Hepatocyte (in vitro differentiated cells): ENCODE data around the gene ARFRP1. TPM values are rescaled to one million over a fixed set of nuclear protein-coding genes. Genes with fewer than 3 reads are reported as not detected.
"Not testable (repeated sequence)": the region's sequence is repeated elsewhere in the genome, so short reads cannot be mapped to it uniquely, and the experiment has no call there.

Source experiments
- DNase-seq: peaks from one replicate; pipeline ENCODE4 v3.0.0-alpha.2; 2016; ENCODE audit warnings: low spot score
- H2AFZ ChIP-seq: fragments of 200-600 bp; sonication (generic); 2 replicates; pipeline ENCODE4 v1.6.0; 2016; ENCODE audit warnings: antibody characterized with exemption, mild to moderate bottlenecking
- H3K27ac ChIP-seq: fragments of 200-600 bp; sonication (generic); 2 replicates; pipeline ENCODE4 v1.5.1; 2016; ENCODE audit warnings: mild to moderate bottlenecking
- H3K27me3 ChIP-seq: fragments of 200-600 bp; sonication (generic); 2 replicates; pipeline ENCODE4 v1.6.1; 2016
- H3K36me3 ChIP-seq: fragments of 200-600 bp; sonication (generic); replicated peaks from 2 replicates; pipeline ENCODE4 v1.5.1; 2016; ENCODE audit warnings: low read depth; ENCODE audit not compliant: insufficient read depth
- H3K4me1 ChIP-seq: fragments of 200-600 bp; sonication (generic); 2 replicates; pipeline ENCODE4 v1.5.1; 2016; ENCODE audit warnings: mild to moderate bottlenecking, moderate library complexity; ENCODE audit not compliant: insufficient read depth
- H3K4me2 ChIP-seq: fragments of 200-600 bp; sonication (generic); 2 replicates; pipeline ENCODE4 v1.6.0; 2016
- H3K4me3 ChIP-seq: fragments of 200-600 bp; sonication (generic); 2 replicates; pipeline ENCODE4 v1.5.1; 2016; ENCODE audit warnings: mild to moderate bottlenecking
- H3K79me2 ChIP-seq: fragments of 200-600 bp; sonication (generic); 2 replicates; pipeline ENCODE4 v1.6.0; 2017; ENCODE audit warnings: mild to moderate bottlenecking
- H3K9me2 ChIP-seq: fragments of 200-600 bp; sonication (generic); replicated peaks from 2 replicates; pipeline ENCODE4 v1.6.0; 2017; ENCODE audit warnings: mild to moderate bottlenecking; ENCODE audit not compliant: insufficient read depth
- H3K9me3 ChIP-seq: fragments of 200-600 bp; sonication (generic); 2 replicates; pipeline ENCODE4 v1.5.1; 2016; ENCODE audit warnings: low read depth, mild to moderate bottlenecking
- H4K20me1 ChIP-seq: fragments of 200-600 bp; sonication (generic); 2 replicates; pipeline ENCODE4 v1.6.0; 2016; ENCODE audit warnings: mild to moderate bottlenecking; ENCODE audit not compliant: insufficient read depth, poor library complexity, severe bottlenecking
- EZH2 ChIP-seq: fragments of 200-600 bp; sonication (generic); IDR thresholded peaks from 2 replicates; pipeline ENCODE4 v1.6.1; 2016; ENCODE audit warnings: antibody characterized with exemption, mild to moderate bottlenecking, borderline replicate concordance
- EZH2phosphoT487 ChIP-seq: fragments of 200-600 bp; sonication (generic); IDR thresholded peaks from one replicate; pipeline ENCODE4 v1.6.1; 2018; ENCODE audit warnings: antibody characterized with exemption, mild to moderate bottlenecking, low read depth, moderate library complexity; ENCODE audit not compliant: unreplicated experiment, severe bottlenecking
- WGBS: methylation state at CpG from one replicate; pipeline ENCODE4 v1.1.6; 2016; ENCODE audit warnings: low lambda C conversion rate; ENCODE audit errors: missing lambda C conversion rate; 5-methylcytosine and 5-hydroxymethylcytosine counted together
- polyA plus RNA-seq: library from polyadenylated mRNA; unstranded; fragments of >200 nt; fragmentation: Nextera tagmentation; extraction: Ambion mirVana; gene quantifications from 2 replicates; pipeline ENCODE4 v1.2.1, GENCODE V29; 2016
- total RNA-seq: library from RNA; depleted of rRNA; stranded (reverse); fragments of >200 nt; gene quantifications from 2 replicates; pipeline ENCODE4 v1.2.3, GENCODE V29; 2014
- TF ChIP-seq, protein P1 (sequence below): fragments of 200-600 bp; sonication (generic); IDR thresholded peaks from 2 replicates; pipeline ENCODE4 v1.5.1; 2016; ENCODE audit warnings: antibody characterized with exemption, mild to moderate bottlenecking; ENCODE audit not compliant: poor library complexity

The ARFRP1 gene
- total and polyA plus RNA-seq, 2 experiments from 2014 or later: 31.5 to 38.0 TPM

DNA sequence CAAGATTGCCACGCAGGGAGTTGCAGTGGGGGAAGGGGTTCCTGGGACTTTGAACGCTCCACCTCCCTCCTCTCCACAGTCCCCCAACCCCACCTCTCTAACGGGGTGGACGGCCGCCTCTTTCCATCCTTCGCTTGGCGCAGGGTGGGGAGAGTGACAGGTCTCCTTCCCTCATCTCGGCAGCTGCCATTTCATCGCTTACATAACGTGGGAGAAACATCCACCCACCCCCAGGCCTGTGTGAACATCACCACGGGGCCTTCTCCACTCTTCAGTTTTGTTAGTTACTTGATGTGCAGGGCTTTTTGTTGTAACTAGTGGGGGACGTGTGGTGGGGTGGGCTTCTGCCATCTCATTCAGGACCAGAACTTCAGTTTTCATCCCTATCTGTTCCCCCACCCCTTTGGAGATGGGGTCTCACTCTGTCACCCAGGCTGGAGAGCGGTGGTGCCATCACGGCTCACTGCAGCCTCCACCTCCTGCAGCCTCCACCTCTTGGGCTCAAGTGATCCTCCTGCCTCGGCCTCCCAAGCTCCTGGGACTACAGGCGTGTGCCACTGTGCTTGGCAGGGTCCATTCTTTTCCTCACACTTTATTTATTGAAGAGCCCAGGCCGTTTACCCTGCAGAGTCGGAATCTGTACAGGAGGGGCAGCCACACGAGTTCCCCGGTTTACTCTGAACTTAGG is 32.0 kb downstream of the ARFRP1 start:
- WGBS: 96% methylated on average over 20 of the region's 20 CpGs
- no peak overlapping the region for H2AFZ ChIP-seq

DNA sequence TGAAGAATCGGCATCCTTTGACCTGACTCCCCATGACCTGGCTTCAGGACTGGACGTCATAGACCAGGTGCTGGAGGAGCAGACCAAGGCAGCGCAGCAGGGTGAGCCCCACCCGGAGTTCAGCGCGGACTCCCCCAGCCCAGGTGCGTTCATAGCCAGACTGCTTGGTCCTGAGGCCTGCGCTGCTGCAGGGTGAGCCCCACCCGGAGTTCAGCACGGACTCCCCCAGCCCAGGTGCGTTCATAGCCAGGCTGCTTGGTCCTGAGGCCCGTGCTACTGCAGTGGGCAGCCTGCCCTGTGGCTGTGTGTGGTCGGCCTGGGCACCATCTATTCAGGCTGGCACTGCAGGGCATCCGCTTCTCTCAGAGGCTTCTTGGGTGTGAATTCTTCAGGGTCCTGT is 33.8 kb downstream of the ARFRP1 start:
- Histone ChIP-seq H3K36me3 (no peaks in the 10 kb centered on the region), H3K4me3 (no peak overlapping the region), H3K4me1 (no peaks in the 10 kb centered on the region), H4K20me1 (no peaks in the 10 kb centered on the region), H3K27ac (no peak overlapping the region), H3K27me3 (no peaks in the 10 kb centered on the region), H3K4me2 (no peak overlapping the region), H3K9me2 (no peaks in the 10 kb centered on the region), H3K79me2 (no peaks in the 10 kb centered on the region), H3K9me3 (no peaks in the 10 kb centered on the region), H2AFZ (no peak overlapping the region)
- TF ChIP-seq, protein P1, sequence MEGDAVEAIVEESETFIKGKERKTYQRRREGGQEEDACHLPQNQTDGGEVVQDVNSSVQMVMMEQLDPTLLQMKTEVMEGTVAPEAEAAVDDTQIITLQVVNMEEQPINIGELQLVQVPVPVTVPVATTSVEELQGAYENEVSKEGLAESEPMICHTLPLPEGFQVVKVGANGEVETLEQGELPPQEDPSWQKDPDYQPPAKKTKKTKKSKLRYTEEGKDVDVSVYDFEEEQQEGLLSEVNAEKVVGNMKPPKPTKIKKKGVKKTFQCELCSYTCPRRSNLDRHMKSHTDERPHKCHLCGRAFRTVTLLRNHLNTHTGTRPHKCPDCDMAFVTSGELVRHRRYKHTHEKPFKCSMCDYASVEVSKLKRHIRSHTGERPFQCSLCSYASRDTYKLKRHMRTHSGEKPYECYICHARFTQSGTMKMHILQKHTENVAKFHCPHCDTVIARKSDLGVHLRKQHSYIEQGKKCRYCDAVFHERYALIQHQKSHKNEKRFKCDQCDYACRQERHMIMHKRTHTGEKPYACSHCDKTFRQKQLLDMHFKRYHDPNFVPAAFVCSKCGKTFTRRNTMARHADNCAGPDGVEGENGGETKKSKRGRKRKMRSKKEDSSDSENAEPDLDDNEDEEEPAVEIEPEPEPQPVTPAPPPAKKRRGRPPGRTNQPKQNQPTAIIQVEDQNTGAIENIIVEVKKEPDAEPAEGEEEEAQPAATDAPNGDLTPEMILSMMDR: no peak
- TF ChIP-seq EZH2phosphoT487 (no peak), EZH2 (no peak)
- WGBS: 94% methylated on average over 14 of the region's 14 CpGs
- no peak for DNase-seq

More for the DNA sequence above, 32.0 kb downstream of the ARFRP1 start:
- TF ChIP-seq EZH2phosphoT487 (no peak), EZH2 (no peak)
- TF ChIP-seq, protein P1: no peak
- Histone ChIP-seq H3K4me2 (no peak overlapping the region), H3K36me3 (no peaks in the 10 kb centered on the region), H4K20me1 (no peaks in the 10 kb centered on the region), H3K4me1 (no peaks in the 10 kb centered on the region), H3K9me3 (no peaks in the 10 kb centered on the region), H3K4me3 (no peak overlapping the region), H3K27ac (no peak overlapping the region), H3K9me2 (no peaks in the 10 kb centered on the region), H3K27me3 (no peaks in the 10 kb centered on the region), H3K79me2 (no peaks in the 10 kb centered on the region)
- no peak for DNase-seq

DNA sequence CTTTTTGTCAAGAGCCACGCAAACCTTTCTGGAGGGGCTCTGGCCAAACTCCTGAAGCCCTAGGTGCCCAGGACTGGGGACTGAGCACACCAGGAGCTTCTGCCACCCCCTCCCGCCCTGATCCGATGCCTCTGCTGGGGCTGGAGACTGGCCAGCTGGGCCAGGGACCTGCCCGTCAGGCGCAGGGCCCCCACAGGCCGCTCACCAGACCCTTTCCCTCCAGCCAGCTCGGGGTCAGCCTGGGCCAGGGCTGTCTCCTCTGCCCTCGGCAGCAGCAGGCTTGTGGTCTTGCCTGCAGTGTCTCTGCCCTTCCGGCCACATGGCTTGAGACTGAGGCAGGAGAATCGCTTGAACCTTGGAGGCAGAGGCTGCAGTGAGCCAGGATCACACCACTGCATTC is 35.1 kb downstream of the ARFRP1 start:
- Histone ChIP-seq H3K9me3 (no peaks in the 10 kb centered on the region), H3K9me2 (no peaks in the 10 kb centered on the region), H3K4me2 (no peak overlapping the region), H3K36me3 (no peaks in the 10 kb centered on the region), H3K27me3 (no peaks in the 10 kb centered on the region), H3K27ac (no peak overlapping the region), H3K4me3 (no peak overlapping the region), H3K4me1 (no peaks in the 10 kb centered on the region), H4K20me1 (no peaks in the 10 kb centered on the region), H3K79me2 (no peaks in the 10 kb centered on the region), H2AFZ (no peak overlapping the region)
- no peak for DNase-seq
- 97% methylated on average over 10 of the region's 10 CpGs for WGBS
- TF ChIP-seq EZH2 (no peak), EZH2phosphoT487 (no peak)
- TF ChIP-seq, protein P1: no peak

DNA sequence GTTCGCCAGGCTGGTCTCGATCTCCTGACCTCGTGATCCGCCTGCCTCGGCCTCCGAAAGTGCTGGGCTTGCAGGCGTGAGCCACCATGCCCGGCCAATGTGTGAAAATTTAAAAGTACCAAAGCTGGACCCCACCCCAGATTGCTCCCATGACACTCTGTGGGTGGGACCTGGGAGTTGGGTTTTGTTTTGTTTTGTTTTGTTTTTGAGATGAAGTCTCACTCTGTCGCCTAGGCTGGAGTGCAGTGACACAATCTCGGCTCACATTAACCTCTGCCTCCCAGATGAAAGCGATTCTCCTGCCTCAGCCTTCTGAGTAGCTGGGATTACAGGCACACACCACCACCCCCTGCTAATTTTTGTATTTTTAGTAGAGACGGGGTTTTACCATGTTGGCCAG is 36.1 kb downstream of the ARFRP1 start:
- 98% methylated on average over 11 of the region's 12 CpGs for WGBS
- H3K27me3 ChIP-seq, H2AFZ ChIP-seq, H3K4me2 ChIP-seq, H3K36me3 ChIP-seq, H3K79me2 ChIP-seq, H3K9me2 ChIP-seq, H4K20me1 ChIP-seq, H3K27ac ChIP-seq, H3K4me3 ChIP-seq, DNase-seq, H3K4me1 ChIP-seq, H3K9me3 ChIP-seq: not testable (repeated sequence)
